NOMO-1 (cell line): Measurements from ENCODE around the gene POU2F1.
A peak's percentile ranks its signal among the peaks of the same experiment; 100 is the strongest.
"Not testable (repeated sequence)": the region's sequence is repeated elsewhere in the genome, so short reads cannot be mapped to it uniquely, and the experiment has no call there.

ENCODE experiments used
- DNase-seq, 2 experiments: peaks; one replicate each; lab custom pipeline; 2025; ENCODE audit not compliant: unreplicated experiment in 2 of 2; lab: John Stamatoyannopoulos, UW

POU2F1 gene

GRCh38 chr1:167202049-167202448, 18.6 kb upstream of the POU2F1 start:
- DNase-seq = no peak

DNA sequence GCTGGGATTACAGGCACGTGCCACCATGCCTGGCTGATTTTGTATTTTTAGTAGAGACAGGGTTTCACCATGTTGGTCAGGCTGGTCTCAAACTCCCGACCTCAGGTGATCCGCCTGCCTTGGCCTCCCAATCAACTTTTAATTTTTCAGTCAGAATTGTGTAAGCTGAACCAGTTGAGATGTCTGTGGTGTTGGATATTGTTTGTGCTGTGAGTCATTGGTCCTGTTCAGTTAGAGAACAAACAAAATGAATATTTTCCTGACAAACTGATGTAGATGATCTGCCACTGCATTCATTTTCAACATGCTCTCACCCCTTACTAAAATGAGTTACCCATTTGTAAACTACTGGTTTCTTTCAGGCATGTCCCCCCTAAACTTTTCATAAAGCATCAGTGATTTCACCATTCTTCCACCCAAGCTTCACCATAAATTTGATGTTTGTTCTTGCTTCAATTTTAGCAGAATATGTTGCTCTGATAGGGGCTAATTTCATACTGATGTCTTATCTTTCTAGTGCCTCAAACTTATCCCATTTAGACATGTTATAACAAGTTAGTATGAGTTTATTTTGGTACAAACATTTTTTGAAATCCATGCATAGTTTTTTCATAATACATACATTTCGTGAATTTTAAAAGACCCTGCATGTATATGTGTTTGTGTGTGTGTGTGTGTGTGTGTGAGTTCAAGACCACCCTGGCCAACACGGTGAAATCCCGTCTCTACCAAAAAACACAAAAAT, 15.2 kb upstream of the POU2F1 start:
- DNase-seq = not testable (repeated sequence)

GRCh38 chr1:167206166-167206835, 14.4 kb upstream of the POU2F1 start:
- DNase-seq = no peak

- no peak for DNase-seq
Measured at GRCh38 chr1:167207940-167208623, 12.6 kb upstream of the POU2F1 start.

DNA sequence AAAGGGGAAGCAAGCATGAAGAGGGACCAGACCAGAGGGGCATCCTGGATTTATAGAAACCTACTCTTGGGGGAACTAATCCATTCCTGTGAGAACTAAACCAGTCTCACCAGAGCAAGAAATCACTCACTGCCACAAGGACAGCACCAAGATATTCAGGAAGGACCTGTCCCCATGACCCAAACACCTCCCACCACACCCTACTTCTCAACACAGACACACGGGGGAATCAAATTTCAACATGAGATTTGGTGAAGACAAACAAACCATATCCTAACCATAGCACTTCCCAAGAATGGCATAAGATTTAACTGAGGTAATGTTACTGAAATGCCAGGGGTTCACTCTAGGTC, 12.1 kb upstream of the POU2F1 start:
- DNase-seq = no peak

DNA sequence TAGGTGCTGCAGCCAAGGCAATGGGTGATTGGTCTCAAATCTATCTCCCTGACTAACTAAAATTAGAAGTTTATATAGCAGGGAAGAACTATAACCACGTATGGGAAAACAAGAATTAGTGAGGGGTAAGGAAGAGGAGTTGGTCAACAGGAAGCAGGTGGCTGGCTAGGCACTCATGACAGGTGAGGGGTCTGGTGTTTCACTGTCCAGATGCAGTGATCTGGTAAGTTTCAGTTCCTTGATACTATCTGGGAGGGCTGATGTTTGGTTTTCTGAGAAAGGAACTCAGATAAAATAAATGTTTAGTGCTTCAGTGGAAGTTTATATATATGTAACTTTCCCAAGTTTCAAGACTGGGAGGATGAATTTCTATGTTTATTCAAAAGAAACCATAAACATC, 11.6 kb upstream of the POU2F1 start:
- no peak for DNase-seq

GRCh38 chr1:167210966-167211674, 9.6 kb upstream of the POU2F1 start:
- DNase-seq = no peak

- no peak for DNase-seq
Measured at GRCh38 chr1:167212025-167212424, 8.7 kb upstream of the POU2F1 start.

- DNase-seq = no peak
Measured at GRCh38 chr1:167216809-167217208, 3.9 kb upstream of the POU2F1 start.

- no peak for DNase-seq
Measured at GRCh38 chr1:167219194-167219593, 1.5 kb upstream of the POU2F1 start.

- DNase-seq = peak; percentile 84 to 89
Measured at GRCh38 chr1:167219646-167220536, 795 bp upstream of the POU2F1 start.

GRCh38 chr1:167221126-167221737, 546 bp downstream of the POU2F1 start:
- DNase-seq = peak in 1 of 2 experiments; percentile 39

- DNase-seq = peak; percentile 75 to 80
Measured at GRCh38 chr1:167221738-167222610, 1.3 kb downstream of the POU2F1 start.

GRCh38 chr1:167223144-167224103, 2.7 kb downstream of the POU2F1 start:
- DNase-seq = peak; percentile 36 to 46

DNA sequence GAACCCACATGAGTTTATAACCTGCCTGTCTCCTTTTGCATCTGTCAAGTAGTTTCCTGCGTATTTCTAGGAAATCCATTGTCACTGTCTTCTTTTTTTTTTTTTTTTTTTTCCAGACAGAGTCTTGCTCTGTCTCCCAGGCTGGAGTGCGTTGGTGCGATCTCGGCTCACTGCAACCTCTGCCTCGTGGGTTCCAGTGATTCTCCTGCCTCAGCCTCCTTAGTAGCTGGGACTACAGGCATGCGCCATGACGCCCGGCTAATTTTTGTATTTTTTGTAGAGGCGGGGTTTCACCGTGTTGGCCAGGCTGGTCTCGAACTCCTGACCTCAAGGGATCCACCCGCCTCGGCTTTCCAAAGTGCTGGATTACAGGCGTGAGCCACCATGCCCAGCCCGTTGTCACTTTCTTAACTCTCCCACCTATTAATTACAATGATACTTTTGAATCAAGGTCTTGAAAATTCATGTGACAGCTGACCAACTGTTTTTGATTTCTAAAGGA, 4.1 kb downstream of the POU2F1 start:
- not testable (repeated sequence) for DNase-seq

DNA sequence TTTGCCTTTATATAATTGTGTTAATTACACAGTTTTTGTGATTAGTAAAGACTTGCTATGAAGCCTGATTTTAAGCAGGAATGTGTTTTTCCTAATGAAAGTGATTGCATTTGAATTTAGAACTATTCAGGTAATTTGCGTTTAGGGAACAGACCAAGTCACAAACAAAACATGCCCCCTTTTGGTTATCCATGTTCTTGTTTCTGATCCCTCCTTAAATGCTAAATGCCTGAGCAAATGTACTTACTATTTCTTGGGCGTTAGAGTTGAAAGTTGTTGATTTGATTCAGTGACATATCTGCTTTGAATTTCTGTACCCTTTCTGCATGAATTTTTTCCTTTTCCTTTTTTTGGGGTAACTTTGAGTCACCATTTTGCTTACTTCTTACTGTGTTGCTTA, 5.2 kb downstream of the POU2F1 start:
- no peak for DNase-seq

DNA sequence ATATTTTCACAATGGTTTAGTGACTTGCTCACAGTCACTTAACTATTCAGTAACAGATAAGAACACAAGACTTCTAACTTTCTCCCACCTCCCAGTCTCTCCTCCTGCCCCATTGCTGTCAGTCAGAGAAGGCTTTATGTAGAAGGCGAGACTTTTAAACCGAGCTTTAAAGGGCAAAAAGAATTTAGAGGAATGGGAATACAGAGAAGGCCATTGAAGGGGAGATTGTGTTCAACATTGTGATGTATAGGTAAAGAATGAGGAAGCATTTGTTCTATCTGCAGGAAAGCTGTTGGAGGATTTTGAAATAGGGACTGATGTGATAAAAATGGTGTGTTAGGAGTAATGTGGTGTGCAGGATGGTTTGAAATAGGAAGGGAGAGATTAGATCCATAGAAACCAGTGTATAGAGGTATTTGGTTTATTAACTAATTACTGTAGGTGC, 7.3 kb downstream of the POU2F1 start:
- peak in 1 of 2 experiments; percentile 43 for DNase-seq
